ENCODE data around the gene CCDC137. TPM values are rescaled to one million over a fixed set of nuclear protein-coding genes. Genes with fewer than 3 reads are reported as not detected.

CCDC137 gene
- total and polyA plus RNA-seq, 2 donors (not counting 3 experiments of a cell fraction or from before 2014, with no cell fraction given): 12.9 to 32.2 TPM

GRCh38 chr17:81695801-81696200 lies 29.3 kb downstream of the CCDC137 start:
- dilution Hi-C loops (cut with MboI; ENCODE audit: extremely low pct_ligation_motif_present, low sequenced_read_pairs) (no loop called here), intact Hi-C loops (cut with micrococcal nuclease) (no loop called here)
- no peaks in the 10 kb centered on the region for H4K20me1 ChIP-seq (replicated peaks; ENCODE audit: control insufficient read depth, extremely low read depth, insufficient read depth, low read length)
- no peaks in the 10 kb centered on the region for H3K4me1 ChIP-seq (ENCODE audit: control insufficient read depth, extremely low read depth, insufficient read depth, low read length)
- TF ChIP-seq JUN (IDR thresholded peaks at IDR 0.05; ENCODE audit: borderline replicate concordance, insufficient read depth, insufficient read length, low read depth) (no peak), MAX (IDR thresholded peaks at IDR 0.05; ENCODE audit: insufficient read depth, insufficient read length) (no peak), GATA2 (IDR thresholded peaks at IDR 0.05; ENCODE audit: insufficient read depth, insufficient read length, low read depth, low read length) (no peak), CTCF (IDR thresholded peaks at IDR 0.05; ENCODE audit: extremely low read depth in 1 of 2, insufficient read depth in 1 of 2, low read depth in 1 of 2, low read length in 2 of 2) (no peak), EZH2 (IDR thresholded peaks at IDR 0.05; ENCODE audit: borderline replicate concordance, low read depth, low read length, severe bottlenecking) (no peak), FOS (IDR thresholded peaks at IDR 0.05; ENCODE audit: borderline replicate concordance, insufficient read depth, low read length) (no peak), POLR2AphosphoS5 (IDR thresholded peaks at IDR 0.05; ENCODE audit: insufficient read depth, low read depth, low read length) (no peak), POLR2A (IDR thresholded peaks at IDR 0.05; ENCODE audit: low read depth, low read length) (no peak)
- H3K4me2 ChIP-seq (ENCODE audit: insufficient read depth, low read length): no peak overlapping the region
- H3K36me3 ChIP-seq (ENCODE audit: control insufficient read depth in 2 of 2, extremely low read depth in 1 of 2, insufficient read depth in 2 of 2, low read length in 2 of 2): peaks cover 21 to 71% of the 10 kb centered on the region in 2 experiments
- ChIA-PET POLR2A (no interaction called here), CTCF (no interaction called here)
- H3K9ac ChIP-seq (replicated peaks; ENCODE audit: extremely low read depth, insufficient read depth, low read length): no peak overlapping the region
- no peak overlapping the region for H3K4me3 ChIP-seq (replicated peaks in 1 of 3; ENCODE audit: insufficient read depth in 1 of 3, low read depth in 1 of 3, low read length in 3 of 3)
- BruUV-seq (replicated peaks): no TSS peak
- FAIRE-seq: no peak
- no peak overlapping the region for H2AFZ ChIP-seq (ENCODE audit: low read depth, low read length)
- peaks cover 27% of the 10 kb centered on the region for H3K79me2 ChIP-seq (ENCODE audit: control insufficient read depth, insufficient read depth, low read length)
- no peak overlapping the region for H3K27ac ChIP-seq (ENCODE audit: insufficient read depth, low read depth, low read length)
- H3K9me3 ChIP-seq (replicated peaks; ENCODE audit: control insufficient read depth, insufficient read depth, low read length): no peaks in the 10 kb centered on the region
- no peaks in the 10 kb centered on the region for H3K9me1 ChIP-seq (replicated peaks; ENCODE audit: control insufficient read depth, extremely low read depth, insufficient read depth, low read length)
- no peak for DNase-seq (ENCODE audit: low read depth, low spot score)
- H3K27me3 ChIP-seq (ENCODE audit: control insufficient read depth in 2 of 2, insufficient read depth in 2 of 2, low read length in 2 of 2): no peaks in the 10 kb centered on the region
